Ovary (tissue), 9 donors: Measurements from ENCODE around the gene TLN1. TPM values are rescaled to one million over a fixed set of nuclear protein-coding genes. Genes with fewer than 3 reads are reported as not detected.

Experiments
- DNase-seq, 5 donors: peaks; one replicate each; pipeline ENCODE4 v3.0.0-alpha.2; 2019 to 2020
- H3K27ac ChIP-seq, 2 donors: fragments of 200-600 bp; one replicate each; pipeline versions ENCODE4 v1.5.1 to v1.8.0; 2019 to 2022
- H3K27me3 ChIP-seq: fragments of 200-600 bp; one replicate; pipeline ENCODE4 v1.8.0; 2022
- H3K36me3 ChIP-seq: fragments of 200-600 bp; sonication (generic); one replicate; pipeline ENCODE4 v1.5.1; 2019
- H3K4me1 ChIP-seq: one replicate; pipeline ENCODE4 v1.8.1; 2013; ENCODE audit warnings: mild to moderate bottlenecking, moderate library complexity; ENCODE audit not compliant: insufficient read depth
- H3K4me3 ChIP-seq: fragments of 200-600 bp; sonication (generic); one replicate; pipeline ENCODE4 v1.5.1; 2017
- H3K9me3 ChIP-seq, 2 donors: fragments of 200-600 bp in 1 of 2; sonication (generic) in 1 of 2; one replicate each; pipeline versions ENCODE4 v1.5.1 to v1.8.1; 2013 to 2019; ENCODE audit warnings: mild to moderate bottlenecking in 1 of 2, moderate library complexity in 1 of 2
- CTCF ChIP-seq, 3 donors: fragments of 450-650 bp in 2 of 3; fragments of 200-600 bp in 1 of 3; IDR thresholded peaks; one replicate each; pipeline versions ENCODE4 v1.5.1 to v1.8.0; 2016 to 2022; ENCODE audit warnings: antibody characterized with exemption in 3 of 3, mild to moderate bottlenecking in 1 of 3
- EP300 ChIP-seq: sonication (generic); formaldehyde crosslinking; IDR thresholded peaks from one replicate; pipeline ENCODE4 v1.6.1; 2017; ENCODE audit warnings: antibody characterized with exemption
- POLR2A ChIP-seq: fragments of 450-650 bp; IDR thresholded peaks from one replicate; pipeline ENCODE4 v1.6.1; 2017; ENCODE audit warnings: antibody characterized with exemption, mild to moderate bottlenecking, moderate library complexity
- WGBS, 3 donors: extraction: QIAGEN DNeasy Blood & Tissue Kit in 1 of 3; methylation state at CpG; one replicate each; pipeline versions ENCODE4 v1.1.5 to v1.1.7; 2013 to 2017; 5-methylcytosine and 5-hydroxymethylcytosine counted together
- intact Hi-C, 4 donors: fragments of 100-400 bp; cut with DNase I; formaldehyde crosslinking; loops; one replicate each; pipeline versions ENCODE4 v1.11.0 to v1.15.1; 2022 to 2023
- polyA plus RNA-seq, 2 donors: library from polyadenylated mRNA; stranded (reverse); fragments of 200-250 nt in 1 of 2; fragments of 350-450 nt in 1 of 2; fragmentation: Illumina TruSeq in 1 of 2; extraction: RNeasy Lipid Tissue Mini Kit (QIAGEN cat#74804) in 1 of 2; gene quantifications; one replicate each; pipeline ENCODE4 v1.2.3, GENCODE V29; 2013 to 2014
- total RNA-seq, 7 donors: library from RNA; depleted of rRNA in 2 of 7; stranded (reverse); fragments of >200 nt in 2 of 7; fragmentation: NEBNext Ultra II Directional in 3 of 7; extraction: Animal tissue kit (Norgen Biotek cat#: 25700) in 3 of 7; gene quantifications; one replicate each; pipeline versions ENCODE4 v1.1.0 to v1.2.4, GENCODE V29; 2016 to 2023
- donor health status: DM: no; HTN: no; CAD: no; lungs with moderate emphysema.
- donor health status: DM: no; HTN: no; CAD: no.
- donor health status: Bipolar disorder and iron deficiency.
- donor health status: DM: yes; HTN: yes; CAD: no.
- donor health status: DM: no; HTN: no; CAD: no.
- donor health status: DM: yes; HTN: yes; CAD: no.

The TLN1 gene
- total and polyA plus RNA-seq, 9 donors: 106 to 344 (median 271) TPM

- Histone ChIP-seq H3K4me1 (no peaks in the 10 kb centered on the region), H3K9me3 (no peaks in the 10 kb centered on the region), H3K27me3 (no peaks in the 10 kb centered on the region), H3K36me3 (no peaks in the 10 kb centered on the region), H3K4me3 (no peak overlapping the region), H3K27ac (no peak overlapping the region)
- 73 to 89% (median 82%) methylated on average over 8 of the region's 8 CpGs for WGBS, 3 donors
- intact Hi-C loops: no loop called here
- TF ChIP-seq POLR2A: no peak
- TF ChIP-seq CTCF (IDR thresholded peaks at IDR 0.05): no peak
- TF ChIP-seq EP300: no peak
- no peak for DNase-seq
These were observed 26.6 kb downstream of the TLN1 start for GRCh38 chr9:35705372-35705771.

GRCh38 chr9:35703906-35704672 is 27.9 kb downstream of the TLN1 start:
- WGBS, 3 donors: 88 to 92% (median 89%) methylated on average over 26 of the region's 26 CpGs
- no peak overlapping the region for H3K27ac ChIP-seq
- no peaks in the 10 kb centered on the region for H3K4me1 ChIP-seq
- H3K36me3 ChIP-seq: no peaks in the 10 kb centered on the region
- intact Hi-C loops: no loop called here
- DNase-seq: peak in 1 of 5 donors; percentile 33
- no peak overlapping the region for H3K4me3 ChIP-seq
- TF ChIP-seq EP300 (no peak), POLR2A (no peak), CTCF (IDR thresholded peaks at IDR 0.05) (no peak)
- no peaks in the 10 kb centered on the region for H3K27me3 ChIP-seq
- H3K9me3 ChIP-seq: no peaks in the 10 kb centered on the region

- no peak for DNase-seq
- 94 to 96% (median 95%) methylated on average over 7 of the region's 7 CpGs for WGBS, 3 donors
- Histone ChIP-seq H3K36me3 (no peaks in the 10 kb centered on the region), H3K27me3 (no peaks in the 10 kb centered on the region), H3K27ac (no peak overlapping the region), H3K4me3 (no peak overlapping the region), H3K9me3 (no peaks in the 10 kb centered on the region), H3K4me1 (no peaks in the 10 kb centered on the region)
- intact Hi-C loops: no loop called here
- no peak for TF ChIP-seq EP300
- no peak for TF ChIP-seq POLR2A
- no peak for TF ChIP-seq CTCF (IDR thresholded peaks at IDR 0.05)
These were observed 29.3 kb downstream of the TLN1 start for GRCh38 chr9:35702696-35703095.

- no peak for DNase-seq
- TF ChIP-seq CTCF (IDR thresholded peaks at IDR 0.05) (no peak), EP300 (no peak), POLR2A (no peak)
- H3K9me3 ChIP-seq: no peaks in the 10 kb centered on the region
- no peaks in the 10 kb centered on the region for H3K4me1 ChIP-seq
- no peaks in the 10 kb centered on the region for H3K27me3 ChIP-seq
- H3K36me3 ChIP-seq: no peaks in the 10 kb centered on the region
- intact Hi-C loops: no loop called here
- H3K27ac ChIP-seq: no peak overlapping the region
- no peak overlapping the region for H3K4me3 ChIP-seq
These were observed 31.1 kb downstream of the TLN1 start for GRCh38 chr9:35700942-35701341.
